K562 (cell line): ENCODE measurements around the gene PLCE1. TPM values are rescaled to one million over a fixed set of nuclear protein-coding genes. Genes with fewer than 3 reads are reported as not detected.

Source experiments
- ATAC-seq: fragments of 200-7000 bp; cut with Tn5 transposase; 3 replicates; pipeline ENCODE4 v1.9.1; 2020; ENCODE audit warnings: moderate library complexity
- BruUV-seq: library from RNA; stranded (reverse); fragments of 400-500 nt; replicated peaks from 2 replicates; lab custom pipeline; 2021; lab: Mats Ljungman, UMichigan
- CTCF ChIA-PET: fragments of 300-600 bp; formaldehyde crosslinking; extraction: SDS; loops from one replicate; lab custom pipeline; 2021; ENCODE audit warnings: low intra/inter-chr PET ratio; lab: Yijun Ruan, JAX
- POLR2A ChIA-PET: fragments of 300-600, 350-650 bp; sonication (Branson Sonifier 250); formaldehyde crosslinking; extraction: SDS; loops from one replicate; lab custom pipeline; 2021; ENCODE audit warnings: antibody characterized with exemption, inconsistent platforms; lab: Yijun Ruan, JAX
- DNase-seq, 4 experiments: peaks; one replicate each; pipeline versions ENCODE4 v3.0.0 to v3.0.0-alpha.2; 2011 to 2018; ENCODE audit warnings: low spot score in 3 of 4, mixed read lengths in 3 of 4; ENCODE audit errors: extremely low read depth in 1 of 4
- FAIRE-seq: peaks from 2 replicates; lab custom pipeline; 2011; peaks lifted over from hg19 to GRCh38; lab: Jason Lieb, UNC
- H2AFZ ChIP-seq: 2 replicates; pipeline ENCODE4 v1.6.0; 2011; ENCODE audit warnings: low read depth, low read length, control low read depth, inconsistent platforms
- H3K27ac ChIP-seq: fragments of 200-600 bp; 3 replicates; pipeline ENCODE4 v1.8.0; 2011; ENCODE audit warnings: low read depth, mild to moderate bottlenecking, control low read depth, inconsistent platforms, low read length, moderate library complexity, mixed read lengths; ENCODE audit errors: extremely low read depth
- H3K27me3 ChIP-seq, 2 experiments: fragments of 300-600 bp in 1 of 2; 2 replicates in 1 of 2; 3 replicates in 1 of 2; pipeline versions ENCODE4 v1.6.0 to v1.8.0; 2011; ENCODE audit warnings: inconsistent platforms in 2 of 2, low read length in 2 of 2, mild to moderate bottlenecking in 1 of 2, mixed read lengths in 1 of 2, moderate library complexity in 1 of 2; ENCODE audit not compliant: control insufficient read depth in 2 of 2, insufficient read depth in 2 of 2
- H3K36me3 ChIP-seq: fragments of 300-600 bp; 3 replicates; pipeline ENCODE4 v1.8.0; 2011; ENCODE audit warnings: mild to moderate bottlenecking, low read length, inconsistent platforms; ENCODE audit not compliant: control insufficient read depth, insufficient read depth
- H3K4me1 ChIP-seq, 2 experiments: fragments of 200-600 bp in 1 of 2; replicated peaks in 1 of 2; 2 replicates in 1 of 2; 3 replicates in 1 of 2; pipeline versions ENCODE4 v1.5.1 to v1.8.0; 2011; ENCODE audit warnings: inconsistent platforms in 2 of 2, low read length in 2 of 2, mild to moderate bottlenecking in 1 of 2, mixed read lengths in 1 of 2, moderate library complexity in 1 of 2; ENCODE audit not compliant: control insufficient read depth in 2 of 2, insufficient read depth in 2 of 2
- H3K4me2 ChIP-seq: 2 replicates; pipeline ENCODE4 v1.6.1; 2011; ENCODE audit warnings: low read length, control low read depth, inconsistent platforms, mixed read lengths; ENCODE audit not compliant: insufficient read depth
- H3K4me3 ChIP-seq: fragments of 200-600 bp; sonication (generic), shearing (Covaris generic); 2 replicates; pipeline ENCODE4 v1.5.1; 2016; ENCODE audit warnings: control low read depth, inconsistent platforms
- H3K79me2 ChIP-seq: fragments of 200-600 bp; 3 replicates; pipeline ENCODE4 v1.8.0; 2011; ENCODE audit warnings: low read length, inconsistent platforms; ENCODE audit not compliant: control insufficient read depth, insufficient read depth
- H3K9ac ChIP-seq, 2 experiments: 2 replicates each; pipeline versions ENCODE4 v1.6.0 to v1.6.1; 2011; ENCODE audit warnings: low read depth in 2 of 2, low read length in 2 of 2, control low read depth in 1 of 2, inconsistent platforms in 1 of 2, mild to moderate bottlenecking in 1 of 2, mixed read lengths in 1 of 2; ENCODE audit not compliant: insufficient read depth in 1 of 2
- H3K9me1 ChIP-seq: one replicate; pipeline ENCODE4 v1.6.0; 2011; ENCODE audit warnings: inconsistent platforms, mild to moderate bottlenecking, low read length, moderate library complexity; ENCODE audit not compliant: control insufficient read depth, insufficient read depth
- H3K9me3 ChIP-seq: replicated peaks from 2 replicates; pipeline ENCODE4 v1.5.1; 2011; ENCODE audit warnings: low read depth, low read length, inconsistent platforms; ENCODE audit not compliant: control insufficient read depth, insufficient read depth
- H4K20me1 ChIP-seq: replicated peaks from 2 replicates; pipeline ENCODE4 v1.6.1; 2011; ENCODE audit warnings: low read length, inconsistent platforms, mixed read lengths; ENCODE audit not compliant: control insufficient read depth, insufficient read depth
- ARID1B ChIP-seq: fragments of 450-650 bp; IDR thresholded peaks from 2 replicates; pipeline ENCODE4 v1.6.1; 2016; ENCODE audit warnings: antibody characterized with exemption, mild to moderate bottlenecking, inconsistent platforms
- DIDO1 ChIP-seq: fragments of 450-650 bp; IDR thresholded peaks from 2 replicates; pipeline ENCODE4 v1.6.1; 2016; ENCODE audit warnings: low read depth, missing biosample characterization, missing genetic modification characterization
- IRF9 ChIP-seq: fragments of 450-650 bp; IDR thresholded peaks from 2 replicates; pipeline ENCODE4 v1.6.1; 2016; ENCODE audit warnings: missing biosample characterization, missing genetic modification characterization
- KLF10 ChIP-seq: fragments of 250-450 bp; sonication (Bioruptor Pico); IDR thresholded peaks from 2 replicates; pipeline ENCODE4 v1.6.1; 2021; ENCODE audit warnings: matching md5 sums
- MTA3 ChIP-seq: fragments of 450-650 bp; formaldehyde crosslinking; IDR thresholded peaks from 2 replicates; pipeline ENCODE4 v1.6.1; 2017; ENCODE audit warnings: mild to moderate bottlenecking, borderline replicate concordance
- NFE2L1 ChIP-seq: fragments of 450-650 bp; IDR thresholded peaks from 2 replicates; pipeline ENCODE4 v1.6.1; 2016; ENCODE audit warnings: missing genetic modification characterization, low read depth, mild to moderate bottlenecking, missing compliant biosample characterization, moderate library complexity, borderline replicate concordance
- NR3C1 ChIP-seq: sonication (generic); formaldehyde crosslinking; IDR thresholded peaks from 2 replicates; pipeline ENCODE4 v1.8.1; 2022; ENCODE audit warnings: missing genetic modification reagents
- NRF1 ChIP-seq, 2 experiments: fragments of 450-650 bp; IDR thresholded peaks in 1 of 2; conservative IDR thresholded peaks in 1 of 2; 2 replicates each; pipeline ENCODE4 v1.6.1; 2014; ENCODE audit warnings: mild to moderate bottlenecking in 2 of 2
- PCBP1 ChIP-seq: fragments of 200-400 bp; formaldehyde crosslinking; IDR thresholded peaks from 2 replicates; pipeline ENCODE4 v1.6.1; 2018; ENCODE audit warnings: mild to moderate bottlenecking, low read depth, low read length; ENCODE audit not compliant: poor library complexity, severe bottlenecking
- SMAD3 ChIP-seq: fragments of 450-650 bp; formaldehyde crosslinking; conservative IDR thresholded peaks from 2 replicates; pipeline ENCODE4 v1.4.0; 2020; ENCODE audit warnings: mild to moderate bottlenecking
- SNIP1 ChIP-seq: fragments of 450-650 bp; IDR thresholded peaks from 2 replicates; pipeline ENCODE4 v1.7.1; 2017; ENCODE audit warnings: low read depth, mild to moderate bottlenecking
- XRCC3 ChIP-seq: fragments of 450-650 bp; IDR thresholded peaks from 2 replicates; pipeline ENCODE4 v1.6.1; 2017; ENCODE audit warnings: mild to moderate bottlenecking, moderate library complexity
- ZEB2 ChIP-seq: fragments of 450-650 bp; IDR thresholded peaks from 2 replicates; pipeline ENCODE4 v1.6.1; 2016
- ZKSCAN8 ChIP-seq: fragments of 200-800 bp; sonication (Bioruptor generic); IDR thresholded peaks from 2 replicates; pipeline ENCODE4 v1.6.1; 2016; ENCODE audit warnings: missing genetic modification characterization, missing compliant biosample characterization
- ZNF561 ChIP-seq: fragments of 450-650 bp; formaldehyde crosslinking; conservative IDR thresholded peaks from 2 replicates; pipeline ENCODE4 v1.4.0; 2020; ENCODE audit warnings: mild to moderate bottlenecking, moderate library complexity
- WGBS: fragments of 100-300 bp; shearing (Covaris generic); methylation state at CpG from one replicate; pipeline ENCODE4 v1.1.6; 2016; ENCODE audit warnings: low coverage, mixed read lengths; ENCODE audit not compliant: insufficient coverage; ENCODE audit errors: missing lambda C conversion rate; 5-methylcytosine and 5-hydroxymethylcytosine counted together
- in situ Hi-C: fragments of 300-500 bp; cut with MboI; formaldehyde crosslinking; loops from 4 replicates; pipeline ENCODE4 v1.15.0; 2018; ENCODE audit warnings: inconsistent platforms, mixed read lengths
- intact Hi-C: fragments of 100-400 bp; cut with micrococcal nuclease; formaldehyde crosslinking; loops from 2 replicates; pipeline ENCODE4 v1.14.2; 2022
- polyA plus RNA-seq, 8 experiments: library from polyadenylated mRNA; depleted of rRNA in 4 of 8; stranded (reverse) in 5 of 8; unstranded in 3 of 8; fragments of >200 nt; fragmentation: Nextera tagmentation in 2 of 8; fragmentation: Illumina TruSeq in 1 of 8; extraction: Ambion mirVana in 2 of 8; extraction: Trizol in 1 of 8; gene quantifications; 2 replicates each; pipeline versions ENCODE4 v1.2.1 to v1.2.3, GENCODE V29; 2011 to 2014; ENCODE audit warnings: inconsistent platforms in 1 of 8, missing spikeins in 1 of 8
- total RNA-seq, 7 experiments: library from RNA; depleted of rRNA in 6 of 7; stranded (reverse); fragments of >200 nt in 6 of 7; fragmentation: Illumina TruSeq in 2 of 7; extraction: Trizol in 2 of 7; gene quantifications; 2 replicates each; pipeline versions ENCODE4 v1.2.1 to v1.2.3, GENCODE V29; 2011 to 2021; ENCODE audit warnings: low replicate concordance in 1 of 7
- TF ChIP-seq, protein P1 (sequence below): fragments of 250-450 bp; sonication (Bioruptor Pico); IDR thresholded peaks from 2 replicates; pipeline ENCODE4 v1.6.1; 2021; ENCODE audit warnings: mild to moderate bottlenecking
- TF ChIP-seq, protein P2 (sequence below): fragments of 450-650 bp; conservative IDR thresholded peaks from 2 replicates; pipeline ENCODE4 v1.6.1; 2016; ENCODE audit warnings: missing genetic modification characterization, low read depth, mild to moderate bottlenecking, missing compliant biosample characterization, moderate library complexity

Gene PLCE1
- total and polyA plus RNA-seq, 9 of the 15 experiments (the other 6 are each of a cell fraction or from before 2014, with no cell fraction given) = under 0.01 to 0.52 (median 0.13) TPM; not detected in 5

DNA sequence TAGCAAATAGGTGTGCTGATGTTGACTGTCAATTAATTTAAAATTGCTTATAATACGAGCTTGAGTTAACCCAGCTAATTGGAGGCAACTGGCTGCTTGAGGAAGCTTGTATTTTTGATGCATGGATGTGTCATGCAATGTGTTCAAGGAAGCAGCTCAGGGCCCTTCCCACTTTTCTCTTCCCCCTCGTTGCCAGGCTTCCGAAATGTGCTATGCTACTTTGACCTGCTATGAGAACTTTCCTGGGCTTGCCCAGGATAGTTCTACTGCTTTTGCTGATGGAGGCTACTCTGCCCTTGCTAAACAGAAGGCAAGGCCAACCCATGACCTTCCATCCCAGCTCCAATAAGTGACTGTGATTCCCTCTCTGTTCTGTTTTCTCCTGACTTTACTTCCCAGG, 24.4 kb downstream of the PLCE1 start:
- Histone ChIP-seq H3K79me2 (no peaks in the 10 kb centered on the region), H3K9me1 (no peaks in the 10 kb centered on the region), H3K4me1 (no peaks in the 10 kb centered on the region), H3K9ac (no peak overlapping the region), H2AFZ (no peak overlapping the region), H4K20me1 (no peaks in the 10 kb centered on the region), H3K4me3 (no peak overlapping the region), H3K9me3 (no peaks in the 10 kb centered on the region), H3K4me2 (no peak overlapping the region), H3K36me3 (no peaks in the 10 kb centered on the region), H3K27me3 (no peaks in the 10 kb centered on the region), H3K27ac (no peak overlapping the region)
- WGBS = 0% methylated on average over 3 of the region's 3 CpGs
- FAIRE-seq (no peak), ATAC-seq (no peak), DNase-seq (no peak)
- BruUV-seq = no TSS peak
- in situ Hi-C loops (no loop called here), intact Hi-C loops (no loop called here)
- POLR2A ChIA-PET = no interaction called here
- TF ChIP-seq SNIP1 (no peak), MTA3 (no peak)
- TF ChIP-seq, protein P1, sequence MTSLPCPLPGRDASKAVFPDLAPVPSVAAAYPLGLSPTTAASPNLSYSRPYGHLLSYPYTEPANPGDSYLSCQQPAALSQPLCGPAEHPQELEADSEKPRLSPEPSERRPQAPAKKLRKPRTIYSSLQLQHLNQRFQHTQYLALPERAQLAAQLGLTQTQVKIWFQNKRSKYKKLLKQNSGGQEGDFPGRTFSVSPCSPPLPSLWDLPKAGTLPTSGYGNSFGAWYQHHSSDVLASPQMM = no peak
- CTCF ChIA-PET = no interaction called here

- POLR2A ChIA-PET = no interaction called here
- TF ChIP-seq NR3C1 (no peak), PCBP1 (no peak), NRF1 (conservative IDR thresholded peaks at IDR 0.05 in 1 of 2, IDR thresholded peaks at IDR 0.05 in 1 of 2) (no peak), ARID1B (no peak), SMAD3 (CRISPR knock-in tag) (no peak), NFE2L1 (tag) (no peak), XRCC3 (no peak), ZKSCAN8 (CRISPR knock-in tag) (no peak), IRF9 (tag) (no peak), ZEB2 (no peak), DIDO1 (tag) (no peak), KLF10 (CRISPR knock-in tag) (no peak), ZNF561 (CRISPR knock-in tag) (no peak)
- TF ChIP-seq, protein P2, sequence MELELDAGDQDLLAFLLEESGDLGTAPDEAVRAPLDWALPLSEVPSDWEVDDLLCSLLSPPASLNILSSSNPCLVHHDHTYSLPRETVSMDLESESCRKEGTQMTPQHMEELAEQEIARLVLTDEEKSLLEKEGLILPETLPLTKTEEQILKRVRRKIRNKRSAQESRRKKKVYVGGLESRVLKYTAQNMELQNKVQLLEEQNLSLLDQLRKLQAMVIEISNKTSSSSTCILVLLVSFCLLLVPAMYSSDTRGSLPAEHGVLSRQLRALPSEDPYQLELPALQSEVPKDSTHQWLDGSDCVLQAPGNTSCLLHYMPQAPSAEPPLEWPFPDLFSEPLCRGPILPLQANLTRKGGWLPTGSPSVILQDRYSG = no peak
Observed at GRCh38 chr10:94023906-94024305, 30.2 kb downstream of the PLCE1 start.

More at GRCh38 chr10:94023906-94024305, 30.2 kb downstream of the PLCE1 start:
- Histone ChIP-seq H4K20me1 (no peaks in the 10 kb centered on the region), H3K36me3 (no peaks in the 10 kb centered on the region), H3K79me2 (no peaks in the 10 kb centered on the region), H3K27me3 (no peaks in the 10 kb centered on the region), H3K4me3 (no peak overlapping the region), H3K9ac (no peak overlapping the region), H3K9me3 (no peaks in the 10 kb centered on the region; the same call in 1 of the 2 replicates), H3K27ac (no peak overlapping the region), H3K4me1 (no peaks in the 10 kb centered on the region), H3K4me2 (no peak overlapping the region), H2AFZ (no peak overlapping the region), H3K9me1 (no peaks in the 10 kb centered on the region)
- no peak for DNase-seq
- no peak for FAIRE-seq
- ATAC-seq = no peak
- intact Hi-C loops (no loop called here), in situ Hi-C loops (no loop called here)
- no TSS peak for BruUV-seq
- CTCF ChIA-PET = no interaction called here
- WGBS = 0% methylated on average over 3 of the region's 3 CpGs
